IPS-18a (cell line): ENCODE data around the gene IP6K1.
"Not testable (repeated sequence)": the region's sequence is repeated elsewhere in the genome, so short reads cannot be mapped to it uniquely, and the experiment has no call there.

ENCODE experiments used
- H3K27ac ChIP-seq: one replicate; pipeline ENCODE4 v1.5.1; 2013; ENCODE audit warnings: low read length
- H3K27me3 ChIP-seq: one replicate; pipeline ENCODE4 v1.6.1; 2013; ENCODE audit warnings: mild to moderate bottlenecking, low read length; ENCODE audit not compliant: control insufficient read depth, insufficient read depth
- H3K36me3 ChIP-seq: one replicate; pipeline ENCODE4 v1.6.1; 2013; ENCODE audit warnings: low read depth, low read length; ENCODE audit not compliant: control insufficient read depth
- H3K4me1 ChIP-seq: one replicate; pipeline ENCODE4 v1.6.1; 2013; ENCODE audit warnings: low read depth, low read length; ENCODE audit not compliant: control insufficient read depth
- H3K4me3 ChIP-seq: one replicate; pipeline ENCODE4 v1.5.1; 2013; ENCODE audit warnings: low read length
- H3K9ac ChIP-seq: one replicate; pipeline ENCODE4 v1.6.1; 2013; ENCODE audit warnings: mild to moderate bottlenecking, low read length, moderate library complexity
- H3K9me3 ChIP-seq: one replicate; pipeline ENCODE4 v1.6.1; 2013; ENCODE audit warnings: low read depth, low read length; ENCODE audit not compliant: control insufficient read depth

Gene IP6K1

DNA sequence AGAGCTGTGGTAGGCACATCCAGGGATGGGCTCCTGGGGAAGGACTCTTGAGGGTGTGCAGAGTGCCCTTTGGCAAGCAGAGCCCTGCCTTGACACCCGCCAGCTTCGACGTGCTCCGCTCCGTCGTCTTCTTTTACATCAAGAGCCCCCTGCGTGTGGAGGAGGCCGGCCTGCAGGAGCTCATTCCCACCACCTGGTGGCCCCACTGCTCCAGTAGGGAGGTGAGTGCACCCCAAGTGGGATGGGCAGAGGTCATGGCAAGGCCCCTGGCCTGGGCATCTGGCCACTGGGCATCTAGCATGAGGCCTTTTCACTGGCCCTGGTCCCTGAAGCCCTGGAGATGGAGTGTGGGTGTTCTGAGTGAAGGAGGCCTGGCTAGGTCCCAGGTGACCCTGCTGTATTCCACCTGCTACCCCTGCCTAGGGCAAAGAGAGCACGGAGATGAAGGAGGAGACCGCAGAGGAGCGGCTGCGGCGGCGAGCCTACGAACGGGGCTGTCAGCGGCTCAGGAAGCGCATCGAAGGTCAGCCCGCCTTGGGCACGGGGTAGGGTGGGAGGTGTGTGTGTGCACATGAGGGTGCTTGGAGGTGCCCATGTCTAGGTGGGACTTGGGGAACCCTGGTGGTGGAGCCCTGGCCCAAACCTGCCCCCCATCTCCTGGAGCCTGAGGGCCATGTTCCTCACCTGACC, 84.8 kb downstream of the IP6K1 start:
- Histone ChIP-seq H3K4me1 (no peaks in the 10 kb centered on the region), H3K9ac (no peak overlapping the region), H3K9me3 (no peaks in the 10 kb centered on the region), H3K27me3 (no peaks in the 10 kb centered on the region), H3K27ac (no peak overlapping the region), H3K36me3 (peaks cover 8% of the 10 kb centered on the region), H3K4me3 (no peak overlapping the region)

GRCh38 chr3:49700453-49701128, 85.8 kb downstream of the IP6K1 start:
- Histone ChIP-seq H3K27me3 (no peaks in the 10 kb centered on the region), H3K4me3 (no peak overlapping the region), H3K4me1 (no peaks in the 10 kb centered on the region), H3K27ac (no peak overlapping the region), H3K9ac (no peak overlapping the region), H3K36me3 (peaks cover 5% of the 10 kb centered on the region), H3K9me3 (no peaks in the 10 kb centered on the region)

GRCh38 chr3:49700014-49700413, 86.3 kb downstream of the IP6K1 start:
- no peaks in the 10 kb centered on the region for H3K36me3 ChIP-seq

GRCh38 chr3:49699281-49699979, 86.9 kb downstream of the IP6K1 start:
- Histone ChIP-seq H3K4me1 (no peaks in the 10 kb centered on the region), H3K4me3 (no peak overlapping the region), H3K9ac (no peak overlapping the region), H3K9me3 (no peaks in the 10 kb centered on the region), H3K27me3 (no peaks in the 10 kb centered on the region), H3K36me3 (no peaks in the 10 kb centered on the region), H3K27ac (no peak overlapping the region)

More at GRCh38 chr3:49700014-49700413, 86.3 kb downstream of the IP6K1 start:
- H3K9ac ChIP-seq, result no peak overlapping the region
- no peaks in the 10 kb centered on the region for H3K4me1 ChIP-seq
- H3K9me3 ChIP-seq, result no peaks in the 10 kb centered on the region
- no peak overlapping the region for H3K27ac ChIP-seq
- no peak overlapping the region for H3K4me3 ChIP-seq
- H3K27me3 ChIP-seq, result no peaks in the 10 kb centered on the region

- H3K4me1 ChIP-seq, H3K9ac ChIP-seq, H3K27ac ChIP-seq, H3K4me3 ChIP-seq, H3K9me3 ChIP-seq, H3K36me3 ChIP-seq, H3K27me3 ChIP-seq: not testable (repeated sequence)
These were observed 90.9 kb downstream of the IP6K1 start for GRCh38 chr3:49695350-49696015.

DNA sequence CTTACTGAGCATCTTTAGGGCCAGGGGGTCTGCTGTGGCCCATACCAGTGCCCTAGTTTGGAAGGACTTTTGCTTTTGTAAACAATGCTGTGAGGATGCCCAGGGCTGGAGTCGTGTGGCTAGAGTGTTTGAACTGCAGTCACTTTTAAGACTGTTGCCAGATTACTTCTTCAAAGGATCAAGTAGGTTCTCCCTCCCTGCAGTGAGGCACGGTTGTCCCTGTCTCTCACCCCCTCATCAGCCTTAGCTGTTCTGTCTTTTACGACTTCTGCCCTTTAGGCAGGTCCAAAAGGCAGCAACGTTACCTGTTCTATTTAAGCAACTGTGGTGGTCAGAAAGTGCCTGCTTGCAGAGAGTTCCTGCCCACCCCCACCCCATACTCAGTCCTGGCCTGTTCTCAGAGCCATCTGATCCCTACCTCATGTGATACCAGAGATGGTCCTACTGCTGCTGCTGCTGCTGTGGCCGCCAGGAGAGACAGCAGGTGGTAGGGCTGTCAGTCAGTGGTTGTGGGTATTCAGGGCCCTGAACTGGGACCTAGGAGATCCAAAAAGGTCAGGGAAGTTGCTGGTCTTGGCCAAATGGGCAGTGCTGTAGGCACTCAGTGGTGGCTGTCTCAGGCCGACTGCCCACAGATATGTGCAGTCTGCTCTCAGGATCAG, 91.8 kb downstream of the IP6K1 start:
- H3K27me3 ChIP-seq, H3K36me3 ChIP-seq, H3K9ac ChIP-seq, H3K4me3 ChIP-seq, H3K4me1 ChIP-seq, H3K27ac ChIP-seq, H3K9me3 ChIP-seq: not testable (repeated sequence)

DNA sequence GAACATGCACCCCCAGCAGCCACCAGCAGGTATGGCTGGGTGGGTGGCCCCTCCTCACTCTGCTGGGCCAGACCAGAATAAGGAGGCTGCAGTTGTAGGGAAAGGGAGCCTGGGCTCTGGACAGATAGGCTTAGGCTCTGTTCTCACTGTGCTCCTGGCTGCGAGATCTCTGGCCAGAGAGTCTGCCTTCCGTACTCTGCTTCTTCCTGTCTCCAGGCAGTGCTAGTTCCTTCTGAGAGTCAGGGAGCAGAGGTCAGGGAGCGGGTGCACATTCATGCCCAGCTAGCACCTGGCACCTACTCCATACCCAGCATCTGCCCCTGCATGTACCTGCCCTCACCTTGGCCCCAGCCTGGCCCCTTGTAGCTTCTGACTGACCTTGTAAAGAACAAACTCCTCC, 94.9 kb downstream of the IP6K1 start:
- not testable (repeated sequence) for H3K4me3 ChIP-seq, H3K4me1 ChIP-seq, H3K27me3 ChIP-seq, H3K36me3 ChIP-seq, H3K9me3 ChIP-seq, H3K9ac ChIP-seq, H3K27ac ChIP-seq

GRCh38 chr3:49690856-49691255, 95.5 kb downstream of the IP6K1 start:
- H3K9ac ChIP-seq, H3K9me3 ChIP-seq, H3K4me1 ChIP-seq, H3K36me3 ChIP-seq, H3K4me3 ChIP-seq, H3K27ac ChIP-seq, H3K27me3 ChIP-seq: not testable (repeated sequence)

DNA sequence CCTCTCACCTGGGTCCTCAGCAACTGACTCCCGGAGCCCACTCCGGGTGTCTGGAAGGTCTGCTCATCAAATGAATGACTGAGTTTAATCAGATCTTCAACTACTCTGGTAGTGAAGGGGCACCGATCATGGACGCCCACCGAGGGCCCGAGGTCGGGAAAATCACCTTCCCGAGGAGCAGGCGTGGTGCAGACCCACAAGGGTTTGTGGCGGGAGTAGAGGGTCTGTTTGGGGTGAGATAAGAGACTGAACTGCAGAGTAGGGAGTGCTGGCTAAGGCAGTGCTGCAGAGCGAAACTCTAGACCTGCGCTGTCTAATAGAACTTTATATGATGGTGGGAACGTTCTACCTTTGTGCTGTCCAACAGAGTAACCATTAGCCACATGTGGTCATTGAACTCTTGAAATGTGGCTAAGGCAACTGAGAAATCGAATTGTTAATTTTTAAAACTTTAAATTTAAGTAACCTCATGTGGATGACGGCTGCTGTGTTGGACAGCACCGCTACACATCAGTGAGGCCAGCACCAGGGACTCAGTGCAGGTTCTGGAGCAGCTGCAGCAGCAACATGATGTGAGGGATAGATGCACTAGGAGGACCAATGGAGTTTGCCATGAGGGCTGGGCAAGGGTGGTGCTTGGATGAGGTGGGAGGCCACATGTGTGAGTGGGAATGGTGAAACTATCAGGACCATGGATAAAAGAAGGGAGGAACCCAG, 96.3 kb downstream of the IP6K1 start:
- not testable (repeated sequence) for H3K36me3 ChIP-seq, H3K27me3 ChIP-seq, H3K27ac ChIP-seq, H3K4me1 ChIP-seq, H3K9me3 ChIP-seq
- Histone ChIP-seq H3K9ac (peak overlapping the region; percentile 82), H3K4me3 (peak overlapping the region; percentile 96)

DNA sequence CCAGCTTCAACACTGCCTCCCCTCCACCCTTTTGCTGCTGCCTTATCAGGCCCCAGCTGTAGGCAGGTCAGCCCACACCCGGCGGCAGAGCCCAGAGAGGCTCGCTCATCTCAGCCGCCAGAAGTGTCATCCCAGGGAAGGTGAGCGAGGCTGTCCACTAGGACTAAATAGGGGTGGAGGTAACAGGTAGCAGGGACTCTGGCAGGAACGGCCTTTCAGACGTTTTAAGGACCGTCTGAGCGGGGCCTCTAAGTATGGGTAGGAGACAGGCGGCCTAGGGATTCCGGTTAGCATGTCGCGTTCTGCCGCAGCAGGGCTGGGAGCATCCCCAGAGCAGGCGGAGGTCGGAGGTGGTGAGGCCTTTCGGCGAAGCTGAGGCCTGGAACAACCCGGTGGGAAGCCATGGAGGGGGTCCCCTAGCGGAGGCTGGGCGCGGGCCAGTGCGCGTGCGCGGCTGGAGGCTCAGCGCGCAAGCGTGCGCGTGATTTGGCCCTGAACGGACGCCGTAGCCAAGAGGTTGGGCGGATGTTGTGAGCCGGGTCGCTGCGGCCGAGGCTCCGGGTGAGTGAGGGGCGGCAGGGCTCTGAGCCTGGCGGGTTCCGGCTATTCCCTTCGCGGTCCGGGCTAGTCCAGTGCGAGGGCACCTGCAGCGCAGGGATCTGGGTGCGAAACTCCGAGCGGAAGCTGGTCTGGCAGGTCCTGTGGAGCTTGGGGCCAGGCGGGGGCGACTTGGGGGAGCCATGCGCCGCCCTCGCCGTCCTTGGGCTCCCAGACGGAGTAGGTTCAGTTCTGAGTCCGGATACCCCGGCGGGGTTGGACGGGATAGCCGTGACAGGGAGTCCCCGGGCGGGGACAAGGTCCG, 97.1 kb downstream of the IP6K1 start, which contains the start of the genes MST1 and RNF123:
MST1 (minus strand) TSS at position 429 of the 862 bp plus-strand sequence. CDS start 783 bp downstream, outside the sequence.
RNF123 (plus strand) TSS at position 512 of the 862 bp plus-strand sequence. CDS start 1,609 bp downstream, outside the sequence.
- Histone ChIP-seq H3K36me3 (no peaks in the 10 kb centered on the region), H3K4me3 (peak within 1 kb of the TSS; percentile 96), H3K27ac (no peak within 1 kb of the TSS), H3K9ac (peak within 1 kb of the TSS; percentile 82), H3K9me3 (no peaks in the 10 kb centered on the region), H3K27me3 (no peaks in the 10 kb centered on the region), H3K4me1 (no peaks in the 10 kb centered on the region)
